SU-DHL-6 (cell line): ENCODE measurements around the gene ATP5MG.

Source experiments
- CTCF ChIP-seq: fragments of 200-600 bp; sonication (generic); IDR thresholded peaks from one replicate; pipeline ENCODE4 v1.5.1; 2017; ENCODE audit warnings: antibody characterized with exemption, mild to moderate bottlenecking, low read length, moderate library complexity; ENCODE audit not compliant: insufficient read depth, poor library complexity, severe bottlenecking
- EZH2phosphoT487 ChIP-seq: fragments of 200-600 bp; sonication (generic), shearing (Covaris generic); conservative IDR thresholded peaks from 2 replicates; pipeline ENCODE4 v1.6.1; 2018; ENCODE audit warnings: mild to moderate bottlenecking, antibody characterized with exemption, low read length, moderate library complexity, mixed read lengths

- TF ChIP-seq CTCF (no peak), EZH2phosphoT487 (no peak)
These were observed 35.1 kb upstream of the ATP5MG start for GRCh38 chr11:118366287-118366686.
